Measurements from ENCODE around the gene AVP. TPM values are rescaled to one million over a fixed set of nuclear protein-coding genes. Genes with fewer than 3 reads are reported as not detected.

The AVP gene
- total RNA-seq, 1 donor from 2014 or later, result not detected

- intact Hi-C loops (cut with micrococcal nuclease), result no loop called here
These were observed 33.0 kb downstream of the AVP start for GRCh38 chr20:3051385-3052019.

- intact Hi-C loops (cut with micrococcal nuclease), result loop anchor here (2.0 to 5.0 kb wide), 2 partner anchors 109 to 720 kb away; partner anchors contain the start of gene ADISSP
These were observed 36.8 kb downstream of the AVP start for GRCh38 chr20:3047486-3048419.

GRCh38 chr20:3046677-3047462 is 37.7 kb downstream of the AVP start:
- intact Hi-C loops (cut with micrococcal nuclease), result loop anchor here (2.0 to 5.0 kb wide), 2 partner anchors 110 to 720 kb away; partner anchors contain the start of gene ADISSP

- intact Hi-C loops (cut with micrococcal nuclease), result loop anchor here (1.0 to 5.0 kb wide), 4 partner anchors 111 to 721 kb away; partner anchors contain the start of genes ADISSP and DDRGK1
These were observed 38.5 kb downstream of the AVP start, which contains the start of gene MRPS26 for GRCh38 chr20:3045816-3046676. TSS of gene MRPS26 (plus strand) at chr20:3046052. CDS start at chr20:3046069, 17 bp downstream.

GRCh38 chr20:3045042-3045815 is 39.3 kb downstream of the AVP start:
- intact Hi-C loops (cut with micrococcal nuclease), result loop anchor here (1.0 to 5.0 kb wide), 3 partner anchors 159 to 722 kb away; partner anchors contain the start of genes ADISSP and DDRGK1

GRCh38 chr20:3044336-3044965 is 40.1 kb downstream of the AVP start:
- intact Hi-C loops (cut with micrococcal nuclease), result no loop called here

- intact Hi-C loops (cut with micrococcal nuclease), result no loop called here
These were observed 41.2 kb downstream of the AVP start, which contains the start of gene GNRH2 for GRCh38 chr20:3043322-3043721. TSS of gene GNRH2 (plus strand) at chr20:3043622. CDS start at chr20:3044415, 793 bp downstream.

GRCh38 chr20:3042625-3043024 is 41.9 kb downstream of the AVP start:
- intact Hi-C loops (cut with micrococcal nuclease), result no loop called here

- intact Hi-C loops (cut with micrococcal nuclease), result no loop called here
These were observed 42.6 kb downstream of the AVP start for GRCh38 chr20:3041854-3042409.

- intact Hi-C loops (cut with micrococcal nuclease), result no loop called here
These were observed 44.4 kb downstream of the AVP start for GRCh38 chr20:3040086-3040485.

- intact Hi-C loops (cut with micrococcal nuclease), result no loop called here
These were observed 45.1 kb downstream of the AVP start for GRCh38 chr20:3039426-3039825.

GRCh38 chr20:3038454-3038853 is 46.1 kb downstream of the AVP start:
- intact Hi-C loops (cut with micrococcal nuclease), result no loop called here

- intact Hi-C loops (cut with micrococcal nuclease), result no loop called here
These were observed 46.9 kb downstream of the AVP start for GRCh38 chr20:3037654-3038053.

- intact Hi-C loops (cut with micrococcal nuclease), result no loop called here
These were observed 51.9 kb downstream of the AVP start for GRCh38 chr20:3032624-3033023.

All from T-helper 2 cell treated with Interferon-gamma antibody and Interleukin-4, amounts not matched to agents 100 ng/mL and 5 ng/mL, for 36 hours (primary cell).